Ishikawa (cell line): ENCODE results near the gene MVK.

Experiments
- CREB1 ChIP-seq: IDR thresholded peaks from 2 replicates; pipeline ENCODE4 v1.6.1; 2012; ENCODE audit warnings: low read depth
- EP300 ChIP-seq: IDR thresholded peaks from 2 replicates; pipeline ENCODE4 v1.6.1; 2012; ENCODE audit warnings: borderline replicate concordance
- REST ChIP-seq: IDR thresholded peaks from 2 replicates; pipeline ENCODE4 v1.6.1; 2012; ENCODE audit warnings: low read depth, mild to moderate bottlenecking
- TAF1 ChIP-seq: IDR thresholded peaks from 2 replicates; pipeline ENCODE4 v1.6.1; 2012; ENCODE audit warnings: low read depth, mild to moderate bottlenecking
- TEAD4 ChIP-seq: IDR thresholded peaks from 2 replicates; pipeline ENCODE4 v1.6.1; 2012
- YY1 ChIP-seq: IDR thresholded peaks from 2 replicates; pipeline ENCODE4 v1.6.1; 2012; ENCODE audit warnings: low read depth
- TF ChIP-seq, protein P1 (sequence below): IDR thresholded peaks from 2 replicates; pipeline ENCODE4 v1.6.1; 2012
- TF ChIP-seq, protein P2 (sequence below): IDR thresholded peaks from 2 replicates; pipeline ENCODE4 v1.6.1; 2012

- TF ChIP-seq, protein P1, sequence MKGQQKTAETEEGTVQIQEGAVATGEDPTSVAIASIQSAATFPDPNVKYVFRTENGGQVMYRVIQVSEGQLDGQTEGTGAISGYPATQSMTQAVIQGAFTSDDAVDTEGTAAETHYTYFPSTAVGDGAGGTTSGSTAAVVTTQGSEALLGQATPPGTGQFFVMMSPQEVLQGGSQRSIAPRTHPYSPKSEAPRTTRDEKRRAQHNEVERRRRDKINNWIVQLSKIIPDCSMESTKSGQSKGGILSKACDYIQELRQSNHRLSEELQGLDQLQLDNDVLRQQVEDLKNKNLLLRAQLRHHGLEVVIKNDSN, result no peak
- TF ChIP-seq, protein P2, sequence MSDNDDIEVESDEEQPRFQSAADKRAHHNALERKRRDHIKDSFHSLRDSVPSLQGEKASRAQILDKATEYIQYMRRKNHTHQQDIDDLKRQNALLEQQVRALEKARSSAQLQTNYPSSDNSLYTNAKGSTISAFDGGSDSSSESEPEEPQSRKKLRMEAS, result no peak
- TF ChIP-seq TEAD4 (no peak), CREB1 (no peak), EP300 (no peak), YY1 (no peak), TAF1 (no peak), REST (no peak)
These were observed 16.2 kb downstream of the MVK start for GRCh38 chr12:109589691-109590245.
